ENCODE data around the gene CD40LG.

The CD40LG gene

GRCh38 chrX:136647677-136648360, at the start of gene CD40LG:
CD40LG (plus strand) TSS chrX:136648158; CDS start chrX:136648249, 91 bp downstream.
- DNase-seq: no peak

- no peak for DNase-seq
Observed at GRCh38 chrX:136598631-136599030, 49.3 kb upstream of the CD40LG start.

- DNase-seq: no peak
Observed at GRCh38 chrX:136600059-136600458, 47.9 kb upstream of the CD40LG start.

GRCh38 chrX:136607236-136607635, 40.7 kb upstream of the CD40LG start:
- no peak for DNase-seq

- peak; percentile 72 for DNase-seq
Observed at GRCh38 chrX:136608295-136608933, 39.5 kb upstream of the CD40LG start.

GRCh38 chrX:136616987-136617685, 30.8 kb upstream of the CD40LG start:
- DNase-seq: peak; percentile 48

GRCh38 chrX:136619899-136620505, 28.0 kb upstream of the CD40LG start:
- DNase-seq: no peak

- no peak for DNase-seq
Observed at GRCh38 chrX:136620780-136621179, 27.2 kb upstream of the CD40LG start.

GRCh38 chrX:136622568-136622967, 25.4 kb upstream of the CD40LG start:
- DNase-seq: no peak

GRCh38 chrX:136623396-136623795, 24.6 kb upstream of the CD40LG start:
- DNase-seq: no peak

GRCh38 chrX:136625246-136625645, 22.7 kb upstream of the CD40LG start:
- no peak for DNase-seq

GRCh38 chrX:136626237-136626636, 21.7 kb upstream of the CD40LG start:
- DNase-seq: peak; percentile 4

- no peak for DNase-seq
Observed at GRCh38 chrX:136626891-136627290, 21.1 kb upstream of the CD40LG start.

GRCh38 chrX:136627409-136627808, 20.5 kb upstream of the CD40LG start:
- no peak for DNase-seq

- DNase-seq: no peak
Observed at GRCh38 chrX:136629084-136629750, 18.7 kb upstream of the CD40LG start.

- DNase-seq: no peak
Observed at GRCh38 chrX:136630881-136631280, 17.1 kb upstream of the CD40LG start.

- DNase-seq: no peak
Observed at GRCh38 chrX:136635235-136635634, 12.7 kb upstream of the CD40LG start.

- DNase-seq: peak; percentile 85
Observed at GRCh38 chrX:136636121-136636520, 11.8 kb upstream of the CD40LG start.

- no peak for DNase-seq
Observed at GRCh38 chrX:136639506-136640176, 8.3 kb upstream of the CD40LG start.

GRCh38 chrX:136643243-136643642, 4.7 kb upstream of the CD40LG start:
- no peak for DNase-seq

GRCh38 chrX:136646602-136647239, 1.2 kb upstream of the CD40LG start:
- no peak for DNase-seq

GRCh38 chrX:136650811-136651210, 2.9 kb downstream of the CD40LG start:
- no peak for DNase-seq

Measured in NCI-H69 (cell line).